Upper lobe of left lung (tissue), 6 donors: ENCODE data around the gene PTPRD. TPM values are rescaled to one million over a fixed set of nuclear protein-coding genes. Genes with fewer than 3 reads are reported as not detected.

Experiments
- ATAC-seq, 2 donors: fragments of 200-7000 bp; cut with Tn5 transposase; one replicate each; pipeline ENCODE4 v1.9.1; 2022; ENCODE audit warnings: mild to moderate bottlenecking in 2 of 2, moderate library complexity in 2 of 2; ENCODE audit not compliant: low FRiP score in 2 of 2
- DNase-seq, 2 donors: peaks; one replicate each; pipeline ENCODE4 v3.0.0-alpha.2; 2019 to 2020
- H3K27ac ChIP-seq, 4 donors: fragments of 200-600 bp; sonication (generic); one replicate each; pipeline ENCODE4 v1.5.1; 2016 to 2019
- H3K27me3 ChIP-seq, 4 donors: fragments of 200-600 bp; sonication (generic); one replicate each; pipeline ENCODE4 v1.5.1; 2017 to 2019
- H3K36me3 ChIP-seq, 4 donors: fragments of 200-600 bp; sonication (generic); one replicate each; pipeline ENCODE4 v1.5.1; 2016 to 2019
- H3K4me1 ChIP-seq, 4 donors: fragments of 200-600 bp; sonication (generic); one replicate each; pipeline ENCODE4 v1.5.1; 2018 to 2019
- H3K4me3 ChIP-seq, 4 donors: fragments of 200-600 bp; sonication (generic); one replicate each; pipeline ENCODE4 v1.5.1; 2017 to 2019; ENCODE audit warnings: mild to moderate bottlenecking in 2 of 4, moderate library complexity in 1 of 4
- H3K9me3 ChIP-seq, 4 donors: fragments of 200-600 bp; sonication (generic); one replicate each; pipeline ENCODE4 v1.5.1; 2018 to 2019
- EP300 ChIP-seq, 4 donors: sonication (generic); formaldehyde crosslinking; IDR thresholded peaks; one replicate each; pipeline ENCODE4 v1.5.1; 2017; ENCODE audit warnings: antibody characterized with exemption in 4 of 4, control low read depth in 2 of 4
- POLR2A ChIP-seq, 4 donors: fragments of 450-650 bp; IDR thresholded peaks; one replicate each; pipeline ENCODE4 v1.5.1; 2016 to 2017; ENCODE audit warnings: antibody characterized with exemption in 4 of 4, mild to moderate bottlenecking in 2 of 4
- POLR2AphosphoS5 ChIP-seq, 2 donors: sonication (generic); formaldehyde crosslinking; IDR thresholded peaks; one replicate each; pipeline ENCODE4 v1.5.1; 2017; ENCODE audit warnings: antibody characterized with exemption in 2 of 2
- WGBS, 2 donors: methylation state at CpG; one replicate each; pipeline ENCODE4 v1.1.5; 2017 to 2018; 5-methylcytosine and 5-hydroxymethylcytosine counted together
- total RNA-seq, 6 donors: library from RNA; depleted of rRNA in 4 of 6; stranded (reverse); fragments of >200 nt in 4 of 6; gene quantifications; one replicate each; pipeline versions ENCODE4 v1.1.0 to v1.2.1, GENCODE V29; 2016 to 2021
- TF ChIP-seq, protein P1 (sequence below), 6 experiments: fragments of 450-650 bp in 4 of 6; fragments of 200-600 bp in 2 of 6; sonication (generic) in 2 of 6; IDR thresholded peaks; one replicate each; pipeline ENCODE4 v1.5.1; 2016 to 2019; ENCODE audit warnings: antibody characterized with exemption in 6 of 6
- donor health status: DM: no; HTN: no; CAD: no; lungs with moderate emphysema.
- donor health status: DM: no; HTN: yes; CAD: no; lungs with severe emphysema.

Gene PTPRD
- total RNA-seq, 6 donors from 2014 or later: 7.4 to 46.1 (median 14.5) TPM

DNA sequence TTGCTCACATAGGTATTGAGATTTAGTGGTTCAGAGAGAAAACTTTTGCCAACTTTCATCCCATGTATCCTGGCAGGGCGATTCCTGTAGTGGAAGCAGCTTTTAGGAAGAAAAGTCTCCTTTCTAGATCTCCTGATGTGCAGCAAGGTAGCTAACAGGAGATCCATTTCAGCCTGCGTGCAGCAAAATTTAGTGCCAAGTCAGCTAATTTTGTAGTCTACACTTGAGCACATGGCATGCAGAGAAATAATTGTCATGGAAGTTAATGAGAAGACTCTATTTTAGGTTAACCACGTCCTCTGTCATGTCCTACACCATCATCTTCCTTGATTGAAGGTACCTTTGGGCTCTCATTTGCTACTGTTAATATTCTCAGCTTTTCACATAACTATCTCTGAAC lies 165.8 kb downstream of the PTPRD start:
- H3K4me1 ChIP-seq: no peaks in the 10 kb centered on the region
- DNase-seq (no peak), ATAC-seq (no peak)
- H3K4me3 ChIP-seq: no peak overlapping the region
- TF ChIP-seq EP300 (IDR thresholded peaks at IDR 0.05) (no peak), POLR2AphosphoS5 (IDR thresholded peaks at IDR 0.05) (no peak), POLR2A (IDR thresholded peaks at IDR 0.05) (no peak)
- TF ChIP-seq, protein P1, sequence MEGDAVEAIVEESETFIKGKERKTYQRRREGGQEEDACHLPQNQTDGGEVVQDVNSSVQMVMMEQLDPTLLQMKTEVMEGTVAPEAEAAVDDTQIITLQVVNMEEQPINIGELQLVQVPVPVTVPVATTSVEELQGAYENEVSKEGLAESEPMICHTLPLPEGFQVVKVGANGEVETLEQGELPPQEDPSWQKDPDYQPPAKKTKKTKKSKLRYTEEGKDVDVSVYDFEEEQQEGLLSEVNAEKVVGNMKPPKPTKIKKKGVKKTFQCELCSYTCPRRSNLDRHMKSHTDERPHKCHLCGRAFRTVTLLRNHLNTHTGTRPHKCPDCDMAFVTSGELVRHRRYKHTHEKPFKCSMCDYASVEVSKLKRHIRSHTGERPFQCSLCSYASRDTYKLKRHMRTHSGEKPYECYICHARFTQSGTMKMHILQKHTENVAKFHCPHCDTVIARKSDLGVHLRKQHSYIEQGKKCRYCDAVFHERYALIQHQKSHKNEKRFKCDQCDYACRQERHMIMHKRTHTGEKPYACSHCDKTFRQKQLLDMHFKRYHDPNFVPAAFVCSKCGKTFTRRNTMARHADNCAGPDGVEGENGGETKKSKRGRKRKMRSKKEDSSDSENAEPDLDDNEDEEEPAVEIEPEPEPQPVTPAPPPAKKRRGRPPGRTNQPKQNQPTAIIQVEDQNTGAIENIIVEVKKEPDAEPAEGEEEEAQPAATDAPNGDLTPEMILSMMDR (IDR thresholded peaks at IDR 0.05): no peak
- no peaks in the 10 kb centered on the region for H3K27me3 ChIP-seq
- H3K9me3 ChIP-seq: no peaks in the 10 kb centered on the region
- no peak overlapping the region for H3K27ac ChIP-seq
- WGBS, 2 donors: 74 to 83% methylated on average over 3 of the region's 3 CpGs
- H3K36me3 ChIP-seq: no peaks in the 10 kb centered on the region

DNA sequence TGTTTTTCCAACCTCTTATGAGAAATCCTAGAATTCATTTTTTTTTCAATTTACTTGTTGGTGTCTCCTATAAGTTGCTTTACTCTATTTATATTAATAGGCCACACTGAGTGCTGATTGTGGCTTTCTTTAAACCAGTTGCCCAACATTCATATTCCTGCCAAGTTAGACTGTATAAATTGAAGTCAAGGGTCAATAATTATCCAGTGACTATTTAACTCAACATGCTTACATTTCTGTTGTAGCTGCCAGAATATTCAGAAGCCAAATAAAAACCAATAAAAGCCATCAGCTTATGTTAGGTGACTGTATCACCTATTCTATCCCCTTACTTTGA lies 169.0 kb downstream of the PTPRD start:
- ATAC-seq: no peak
- H3K9me3 ChIP-seq: no peaks in the 10 kb centered on the region
- H3K27ac ChIP-seq: no peak overlapping the region
- H3K4me3 ChIP-seq: no peak overlapping the region
- DNase-seq: no peak
- no peak for TF ChIP-seq POLR2AphosphoS5 (IDR thresholded peaks at IDR 0.05)
- no peak for TF ChIP-seq POLR2A (IDR thresholded peaks at IDR 0.05)
- TF ChIP-seq, protein P1 (IDR thresholded peaks at IDR 0.05): no peak
- no peak for TF ChIP-seq EP300 (IDR thresholded peaks at IDR 0.05)
- H3K36me3 ChIP-seq: no peaks in the 10 kb centered on the region
- no peaks in the 10 kb centered on the region for H3K4me1 ChIP-seq
- H3K27me3 ChIP-seq: no peaks in the 10 kb centered on the region

DNA sequence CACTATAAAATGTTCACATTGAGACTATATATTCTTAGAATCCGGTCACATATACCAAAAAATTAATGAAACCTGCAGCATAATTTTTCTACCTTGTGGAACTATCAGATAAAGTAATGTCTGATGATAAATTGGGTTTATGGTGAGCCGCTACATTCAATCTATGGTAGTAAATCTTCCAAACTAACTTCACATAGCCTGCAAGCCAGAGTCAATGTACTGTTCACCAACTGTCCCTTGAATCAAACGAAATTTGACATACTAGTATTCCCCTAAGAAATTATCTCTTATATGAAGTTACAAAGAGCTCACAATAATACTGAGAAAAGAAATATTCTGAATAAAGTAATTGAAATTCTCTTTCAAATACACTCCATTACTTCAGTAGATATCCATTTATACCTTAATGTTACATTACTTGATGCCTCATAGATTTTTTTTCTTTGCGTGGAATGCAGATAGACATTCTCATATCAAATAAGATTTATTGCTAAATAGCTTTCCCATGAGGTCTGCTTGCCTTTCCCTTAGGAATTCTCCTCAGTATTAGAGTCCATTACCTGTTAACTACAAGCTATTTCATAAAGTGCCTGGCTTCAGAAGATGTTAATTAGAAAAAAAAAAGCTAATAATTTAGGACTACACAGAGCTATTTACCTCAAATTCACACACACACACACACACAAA lies 169.5 kb downstream of the PTPRD start:
- Histone ChIP-seq H3K27me3 (no peaks in the 10 kb centered on the region), H3K9me3 (no peaks in the 10 kb centered on the region), H3K36me3 (no peaks in the 10 kb centered on the region), H3K4me1 (no peaks in the 10 kb centered on the region), H3K4me3 (no peak overlapping the region), H3K27ac (no peak overlapping the region)
- ATAC-seq (no peak), DNase-seq (no peak)
- 80 to 83% methylated on average over 4 of the region's 4 CpGs for WGBS, 2 donors
- TF ChIP-seq, protein P1 (IDR thresholded peaks at IDR 0.05): no peak
- TF ChIP-seq EP300 (IDR thresholded peaks at IDR 0.05) (no peak), POLR2AphosphoS5 (IDR thresholded peaks at IDR 0.05) (no peak), POLR2A (IDR thresholded peaks at IDR 0.05) (no peak)

DNA sequence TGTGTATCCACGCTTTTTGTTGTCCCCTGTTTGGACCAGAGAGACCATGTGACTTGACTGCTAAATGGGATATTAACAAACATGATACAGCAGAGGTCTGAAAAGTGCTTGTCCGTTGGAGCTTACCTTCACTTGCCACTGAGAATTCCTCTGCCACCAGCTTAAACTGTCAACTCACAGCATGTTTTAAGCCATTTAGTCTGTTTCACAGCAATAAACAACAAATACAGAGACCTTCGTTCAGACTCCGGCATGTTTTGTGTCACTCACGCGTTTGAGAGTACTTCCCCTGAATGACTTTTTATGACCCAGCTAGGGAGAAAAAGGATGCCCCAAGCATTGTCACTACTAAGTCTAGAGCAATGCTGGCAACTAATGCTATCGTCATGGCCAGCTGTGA lies 173.8 kb downstream of the PTPRD start:
- no peak overlapping the region for H3K4me3 ChIP-seq
- 59 to 72% methylated on average over 7 of the region's 7 CpGs for WGBS, 2 donors
- no peaks in the 10 kb centered on the region for H3K4me1 ChIP-seq
- no peaks in the 10 kb centered on the region for H3K36me3 ChIP-seq
- TF ChIP-seq POLR2AphosphoS5 (IDR thresholded peaks at IDR 0.05): no peak
- no peak for TF ChIP-seq POLR2A (IDR thresholded peaks at IDR 0.05)
- TF ChIP-seq, protein P1 (IDR thresholded peaks at IDR 0.05): no peak
- no peak for TF ChIP-seq EP300 (IDR thresholded peaks at IDR 0.05)
- H3K27me3 ChIP-seq: no peaks in the 10 kb centered on the region
- DNase-seq (no peak), ATAC-seq (no peak)
- no peak overlapping the region for H3K27ac ChIP-seq
- H3K9me3 ChIP-seq: no peaks in the 10 kb centered on the region

DNA sequence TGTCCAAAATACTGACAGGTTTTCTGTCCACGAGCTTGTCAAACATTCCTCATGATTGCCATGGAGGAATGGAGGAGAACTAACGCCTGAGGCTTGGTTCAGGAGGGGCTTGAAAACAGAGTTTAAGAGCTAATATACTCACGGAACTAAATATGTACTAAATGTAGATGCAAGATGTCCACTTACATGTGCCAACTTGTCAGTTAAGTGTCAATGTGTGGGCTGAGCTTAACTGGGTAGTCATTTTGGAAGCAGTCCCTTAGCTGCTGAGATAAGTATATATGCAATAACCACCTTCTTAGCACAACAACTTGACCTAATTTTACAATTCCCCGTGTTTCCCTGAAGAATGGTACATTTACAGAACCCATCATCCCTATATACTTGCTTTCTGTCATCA lies 176.0 kb downstream of the PTPRD start:
- Histone ChIP-seq H3K9me3 (no peaks in the 10 kb centered on the region), H3K4me1 (no peaks in the 10 kb centered on the region), H3K36me3 (no peaks in the 10 kb centered on the region), H3K27ac (no peak overlapping the region), H3K4me3 (no peak overlapping the region), H3K27me3 (no peaks in the 10 kb centered on the region)
- no peak for ATAC-seq
- TF ChIP-seq, protein P1 (IDR thresholded peaks at IDR 0.05): no peak
- no peak for TF ChIP-seq POLR2A (IDR thresholded peaks at IDR 0.05)
- TF ChIP-seq EP300 (IDR thresholded peaks at IDR 0.05): no peak
- TF ChIP-seq POLR2AphosphoS5 (IDR thresholded peaks at IDR 0.05): no peak
- DNase-seq: no peak
- WGBS, 2 donors: 55 to 60% methylated on average over 4 of the region's 4 CpGs
